Stomach smooth muscle (tissue), 2 donors: Measurements from ENCODE around the gene MARK3.
A peak's percentile ranks its signal among the peaks of the same experiment; 100 is the strongest.

Experiments used
- H3K27ac ChIP-seq: one replicate; pipeline ENCODE4 v1.7.0; 2013; ENCODE audit warnings: mild to moderate bottlenecking, low read length, inconsistent platforms
- H3K27me3 ChIP-seq, 2 donors: one replicate each; pipeline ENCODE4 v1.7.0; 2013; ENCODE audit warnings: low read length in 2 of 2; ENCODE audit not compliant: insufficient read depth in 2 of 2, control insufficient read depth in 1 of 2
- H3K36me3 ChIP-seq, 2 donors: one replicate each; pipeline ENCODE4 v1.7.0; 2013; ENCODE audit warnings: low read length in 2 of 2; ENCODE audit not compliant: control insufficient read depth in 2 of 2, insufficient read depth in 2 of 2
- H3K4me1 ChIP-seq: one replicate; pipeline ENCODE4 v1.7.0; 2013; ENCODE audit warnings: low read length; ENCODE audit not compliant: control insufficient read depth, insufficient read depth
- H3K4me3 ChIP-seq, 2 donors: one replicate each; pipeline ENCODE4 v1.7.0; 2013; ENCODE audit warnings: low read length in 2 of 2
- H3K9ac ChIP-seq, 2 donors: one replicate each; pipeline ENCODE4 v1.7.0; 2013; ENCODE audit warnings: low read length in 2 of 2, mild to moderate bottlenecking in 1 of 2
- H3K9me3 ChIP-seq, 2 donors: one replicate each; pipeline ENCODE4 v1.7.0; 2013; ENCODE audit warnings: low read length in 2 of 2; ENCODE audit not compliant: control insufficient read depth in 2 of 2
- donor health status: healthy.
- donor health status: Pancreatic carcinoma.

The MARK3 gene

DNA sequence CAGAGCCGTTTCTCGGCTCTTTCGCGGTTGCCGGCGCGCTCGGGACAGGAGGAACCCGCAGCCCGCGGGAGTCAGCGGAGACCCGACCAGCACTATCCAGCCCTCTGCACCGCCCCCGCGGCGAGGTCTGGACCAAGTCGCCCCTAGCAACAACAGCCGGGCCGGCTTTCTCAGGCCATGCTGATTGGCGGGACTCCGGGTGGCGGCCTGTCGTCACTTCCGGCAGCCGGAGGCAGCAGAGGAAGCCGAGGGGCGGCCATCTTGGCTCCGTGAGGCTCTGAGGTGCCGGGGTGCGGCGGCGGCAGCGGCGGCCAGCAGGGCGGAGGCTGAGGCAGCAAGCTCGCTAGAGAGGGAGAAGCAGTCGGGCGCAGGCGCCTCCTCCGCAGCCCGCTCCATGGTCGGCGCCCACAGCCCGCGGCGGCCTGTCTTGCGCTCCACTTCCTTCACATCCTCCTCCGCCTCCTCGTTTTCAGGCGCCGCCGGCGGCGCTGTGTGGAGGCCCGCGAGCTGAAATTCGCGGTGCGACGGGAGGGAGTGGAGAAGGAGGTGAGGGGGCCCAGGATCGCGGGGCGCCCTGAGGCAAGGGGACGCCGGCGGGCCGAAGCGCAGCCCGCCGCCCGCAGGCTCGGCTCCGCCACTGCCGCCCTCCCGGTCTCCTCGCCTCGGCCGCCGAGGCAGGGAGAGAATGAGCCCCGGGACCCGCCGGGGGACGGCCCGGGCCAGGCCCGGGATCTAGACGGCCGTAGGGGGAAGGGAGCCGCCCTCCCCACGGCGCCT lies at the start of gene MARK3:
Gene MARK3 (plus strand): TSS at position 264 of the 777 bp plus-strand sequence. CDS start 615 bp downstream, outside the sequence.
- H3K9ac ChIP-seq, result peak within 1 kb of the TSS; percentile 78 to 90
- no peaks in the 10 kb centered on the region for H3K9me3 ChIP-seq
- H3K4me3 ChIP-seq, result peak within 1 kb of the TSS; percentile 81 to 97
- H3K27ac ChIP-seq, result peak within 1 kb of the TSS; percentile 90
- peaks cover 25% of the 10 kb centered on the region for H3K4me1 ChIP-seq
- H3K27me3 ChIP-seq, result no peaks in the 10 kb centered on the region
- H3K36me3 ChIP-seq, result no peaks in the 10 kb centered on the region

DNA sequence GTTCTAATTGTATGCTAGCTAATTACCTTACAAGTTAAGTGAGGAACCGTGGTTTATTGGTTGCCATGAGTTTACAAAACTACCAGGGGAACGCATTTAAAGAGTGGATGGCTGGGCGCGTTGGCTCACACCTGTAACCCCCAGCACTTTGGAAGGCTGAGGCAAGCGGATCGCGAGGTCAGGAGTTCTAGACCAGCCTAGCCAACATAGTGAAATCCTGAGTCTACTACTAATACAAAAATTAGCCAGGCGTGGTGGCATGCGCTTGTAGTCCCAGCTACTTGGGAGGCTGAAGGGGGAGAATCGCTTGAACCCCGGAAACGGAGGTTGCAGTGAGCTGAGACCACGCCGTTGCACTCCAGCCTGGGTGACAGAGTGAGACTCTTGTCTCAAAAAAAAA lies 49.0 kb upstream of the MARK3 start:
- peak overlapping the region in 1 of 2 donors; percentile 96 for H3K4me3 ChIP-seq
- H3K36me3 ChIP-seq, result peaks cover 55 to 59% of the 10 kb centered on the region in 2 donors
- peak overlapping the region in 1 of 2 donors; percentile 79 for H3K9ac ChIP-seq

DNA sequence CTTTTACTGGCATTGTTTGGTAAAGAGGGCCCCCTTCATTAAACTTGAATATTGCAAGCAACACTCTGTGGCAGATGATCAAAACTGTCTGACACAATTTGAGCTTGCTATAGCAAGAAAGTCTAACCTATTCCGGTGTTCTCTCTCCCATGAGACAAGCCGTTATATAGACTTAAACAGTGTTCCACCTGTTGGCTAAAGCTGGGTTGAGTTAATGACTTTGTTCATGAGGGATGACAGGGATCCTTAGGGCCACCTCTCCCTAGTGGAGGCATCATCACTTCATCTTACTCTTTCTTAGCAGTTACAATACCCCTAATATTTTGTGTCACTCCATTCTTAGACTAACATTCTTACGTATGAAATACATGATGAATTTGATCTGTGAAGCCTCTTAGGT lies 47.4 kb upstream of the MARK3 start:
- Histone ChIP-seq H3K27me3 (no peaks in the 10 kb centered on the region), H3K4me1 (peaks cover 11% of the 10 kb centered on the region), H3K4me3 (no peak overlapping the region), H3K36me3 (peaks cover 64 to 74% of the 10 kb centered on the region in 2 donors), H3K9ac (no peak overlapping the region), H3K9me3 (no peaks in the 10 kb centered on the region), H3K27ac (no peak overlapping the region)

More for the DNA sequence above, 49.0 kb upstream of the MARK3 start:
- Histone ChIP-seq H3K4me1 (peaks cover 11% of the 10 kb centered on the region), H3K9me3 (no peaks in the 10 kb centered on the region), H3K27ac (no peak overlapping the region), H3K27me3 (no peaks in the 10 kb centered on the region)

DNA sequence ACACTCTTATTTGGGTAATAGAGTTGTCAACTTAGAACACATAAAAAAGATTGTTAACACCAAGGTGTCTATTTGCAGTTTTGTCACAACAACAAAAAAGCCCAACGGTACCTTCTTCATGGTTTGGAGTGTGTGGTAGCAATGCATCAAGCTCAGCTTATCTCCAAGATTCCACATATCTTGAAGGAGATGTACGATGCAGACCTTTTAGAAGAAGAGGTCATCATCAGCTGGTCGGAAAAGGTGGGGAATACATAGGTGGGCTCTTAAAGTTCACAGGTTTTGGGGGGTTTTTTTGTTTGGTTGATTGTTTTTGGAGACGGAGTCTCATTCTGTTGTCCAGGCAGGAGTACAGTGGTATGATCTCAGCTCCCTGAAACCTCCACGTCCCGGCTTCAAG lies 45.7 kb upstream of the MARK3 start:
- Histone ChIP-seq H3K4me3 (no peak overlapping the region), H3K27ac (no peak overlapping the region), H3K9me3 (no peaks in the 10 kb centered on the region), H3K4me1 (peaks cover 11% of the 10 kb centered on the region), H3K27me3 (no peaks in the 10 kb centered on the region), H3K36me3 (peaks cover 77 to 90% of the 10 kb centered on the region in 2 donors), H3K9ac (no peak overlapping the region)

DNA sequence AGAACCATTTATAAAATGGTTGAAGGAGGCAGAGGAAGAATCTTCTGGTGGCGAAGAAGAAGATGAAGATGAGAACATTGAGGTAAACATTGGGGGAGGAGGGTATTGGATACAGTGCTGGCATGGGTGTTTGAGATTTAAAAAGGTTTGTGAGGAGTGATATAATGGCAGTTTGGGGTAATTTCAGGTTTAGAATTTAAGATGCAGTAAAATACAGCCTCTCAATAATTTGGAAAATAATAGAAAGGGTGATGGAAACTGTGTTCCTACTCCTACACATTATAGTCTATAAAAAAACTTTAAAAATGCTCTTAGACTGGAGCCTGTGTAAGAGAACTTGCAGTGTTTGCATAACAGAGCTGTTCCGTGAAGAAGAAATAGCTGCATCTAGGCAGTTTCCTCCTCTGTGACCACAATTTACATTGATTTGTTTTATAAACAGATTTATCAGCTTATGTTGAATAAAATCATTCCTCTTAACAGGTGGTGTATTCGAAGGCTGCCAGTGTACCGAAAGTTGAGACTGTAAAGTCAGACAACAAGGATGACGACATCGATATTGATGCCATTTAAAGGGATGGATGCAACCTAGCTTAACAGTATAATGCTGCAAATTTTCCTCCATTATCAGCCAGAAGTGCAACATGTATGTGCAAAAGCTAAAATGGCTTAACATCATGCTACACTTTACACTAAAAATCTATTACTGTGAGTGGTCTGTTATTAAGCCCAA lies 44.6 kb upstream of the MARK3 start:
- peaks cover 78 to 89% of the 10 kb centered on the region in 2 donors for H3K36me3 ChIP-seq
- H3K27ac ChIP-seq, result no peak overlapping the region
- H3K4me1 ChIP-seq, result peaks cover 7% of the 10 kb centered on the region
- no peak overlapping the region for H3K9ac ChIP-seq
- H3K27me3 ChIP-seq, result no peaks in the 10 kb centered on the region
- H3K9me3 ChIP-seq, result no peaks in the 10 kb centered on the region
- H3K4me3 ChIP-seq, result no peak overlapping the region

DNA sequence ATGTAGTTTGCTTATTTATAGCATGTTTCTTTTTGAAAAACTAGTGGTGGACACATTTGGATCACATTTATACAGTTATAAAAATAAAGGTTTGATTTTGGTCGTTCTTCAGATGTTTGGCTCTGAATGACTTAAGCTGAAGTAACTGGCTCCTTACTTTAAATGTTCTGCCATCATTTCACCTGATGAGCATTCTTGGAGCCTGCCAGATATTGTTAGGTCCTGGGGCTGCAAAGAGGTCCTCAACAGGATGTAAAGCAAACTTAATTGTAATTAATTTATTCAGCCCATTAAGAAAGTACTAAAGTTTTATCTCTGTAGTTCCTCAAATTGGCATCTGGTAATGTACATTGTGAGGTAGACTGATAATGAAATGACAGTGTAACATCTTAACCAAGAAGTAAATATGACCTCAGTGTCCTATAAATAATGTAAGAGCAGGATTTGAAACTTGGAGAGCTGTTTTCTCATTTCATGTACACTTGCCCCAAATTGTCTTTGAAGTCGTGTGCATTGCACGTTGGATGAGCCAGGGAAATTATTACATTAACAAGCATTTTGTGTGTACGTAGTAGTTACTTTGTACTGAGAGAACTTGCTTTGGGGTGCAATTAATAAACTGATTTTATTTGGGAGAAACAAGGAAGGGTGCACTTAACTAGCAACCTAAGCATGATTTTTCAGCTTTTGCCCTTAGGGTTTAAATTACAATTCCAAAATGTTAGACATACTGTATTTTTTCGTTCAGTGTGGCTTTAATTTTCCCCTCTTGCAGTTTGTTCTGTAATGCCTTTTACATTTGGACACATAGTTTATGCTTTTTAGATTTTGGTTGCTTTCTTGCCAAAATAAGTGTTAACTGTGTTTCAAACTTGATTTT lies 43.7 kb upstream of the MARK3 start:
- no peak overlapping the region for H3K27ac ChIP-seq
- H3K9me3 ChIP-seq, result no peaks in the 10 kb centered on the region
- H3K27me3 ChIP-seq, result no peaks in the 10 kb centered on the region
- H3K9ac ChIP-seq, result no peak overlapping the region
- H3K36me3 ChIP-seq, result peaks cover 69 to 80% of the 10 kb centered on the region in 2 donors
- H3K4me3 ChIP-seq, result no peak overlapping the region
- H3K4me1 ChIP-seq, result no peaks in the 10 kb centered on the region

DNA sequence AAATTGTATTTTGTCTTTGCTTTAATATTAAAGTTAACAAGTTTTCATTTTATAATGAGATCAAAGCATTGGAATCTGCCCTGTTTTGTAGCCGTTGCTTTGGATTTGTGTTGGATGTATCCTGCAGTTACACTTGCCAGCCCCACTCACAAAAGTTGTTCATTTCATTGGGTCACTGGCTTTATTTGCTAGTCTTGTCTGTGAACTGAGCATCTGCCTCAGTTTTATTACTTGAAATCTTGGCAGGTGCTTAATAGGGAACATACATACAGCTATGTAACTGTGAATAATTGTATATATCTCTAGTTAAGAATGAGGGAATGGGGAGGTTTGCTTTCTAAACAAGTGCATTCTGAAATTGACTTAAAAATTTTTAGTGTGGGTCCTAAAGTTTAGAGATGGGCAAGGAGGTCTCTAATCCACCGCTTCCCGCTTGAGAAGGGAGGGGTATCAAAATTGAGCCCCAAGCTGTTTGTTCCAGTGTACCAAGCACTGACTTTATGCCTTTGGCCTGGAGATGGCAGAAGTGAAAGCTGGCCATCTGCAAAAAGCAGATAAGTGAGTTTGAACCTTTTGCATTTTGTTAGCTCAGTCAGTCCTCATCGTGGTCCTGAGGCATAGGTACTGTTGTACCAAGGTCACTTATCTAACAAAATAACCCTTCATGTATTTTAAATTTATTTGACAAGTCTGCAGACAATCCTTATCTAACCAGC lies 41.9 kb upstream of the MARK3 start:
- no peaks in the 10 kb centered on the region for H3K9me3 ChIP-seq
- no peak overlapping the region for H3K9ac ChIP-seq
- no peak overlapping the region for H3K4me3 ChIP-seq
- H3K36me3 ChIP-seq, result peaks cover 51 to 62% of the 10 kb centered on the region in 2 donors
- H3K27ac ChIP-seq, result no peak overlapping the region
- H3K4me1 ChIP-seq, result no peaks in the 10 kb centered on the region
- no peaks in the 10 kb centered on the region for H3K27me3 ChIP-seq

DNA sequence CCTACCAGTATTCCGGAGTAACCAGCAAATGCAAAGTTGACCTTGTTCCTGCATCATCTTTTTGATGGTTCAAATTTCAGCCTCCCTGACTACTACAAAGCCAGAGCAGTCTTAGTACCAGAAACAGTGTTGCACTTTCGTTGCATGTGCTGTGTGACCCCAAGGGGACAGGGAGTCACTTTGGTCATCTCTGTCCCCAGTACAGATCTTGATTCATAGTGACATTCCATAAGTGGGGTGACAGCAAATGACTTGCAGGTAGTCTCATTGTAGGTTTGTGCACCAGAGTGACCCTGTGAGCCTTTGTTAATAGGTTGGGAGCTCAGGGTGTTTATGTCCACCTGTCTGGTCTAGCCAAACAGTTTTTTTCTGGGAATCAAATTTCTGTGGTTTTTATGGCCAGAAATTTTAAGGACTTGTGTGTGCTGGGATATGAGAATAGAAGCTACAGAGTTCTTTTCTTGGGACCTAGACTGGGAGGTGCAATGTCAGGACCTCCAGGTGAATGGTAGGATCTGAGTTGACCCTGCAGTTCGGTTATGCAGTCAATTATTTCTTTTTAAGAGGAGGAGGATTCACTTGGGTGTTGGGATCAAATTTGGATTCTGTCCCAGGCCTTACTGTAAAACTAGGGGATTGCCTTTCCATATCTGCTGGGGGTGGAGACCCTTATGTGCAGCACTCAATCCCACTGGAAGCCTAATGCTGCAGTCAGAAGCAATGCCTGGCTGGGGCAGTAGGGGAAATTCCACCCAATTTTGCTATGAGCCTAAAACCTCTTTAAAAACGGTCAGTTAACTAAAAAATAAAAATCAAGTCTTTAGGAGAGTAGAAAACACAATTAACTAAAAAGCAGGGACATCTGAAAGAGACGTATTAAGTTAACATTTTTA lies 41.1 kb upstream of the MARK3 start:
- no peak overlapping the region for H3K27ac ChIP-seq
- H3K9me3 ChIP-seq, result no peaks in the 10 kb centered on the region
- peaks cover 43 to 54% of the 10 kb centered on the region in 2 donors for H3K36me3 ChIP-seq
- no peak overlapping the region for H3K4me3 ChIP-seq
- no peaks in the 10 kb centered on the region for H3K4me1 ChIP-seq
- no peaks in the 10 kb centered on the region for H3K27me3 ChIP-seq
- H3K9ac ChIP-seq, result no peak overlapping the region

DNA sequence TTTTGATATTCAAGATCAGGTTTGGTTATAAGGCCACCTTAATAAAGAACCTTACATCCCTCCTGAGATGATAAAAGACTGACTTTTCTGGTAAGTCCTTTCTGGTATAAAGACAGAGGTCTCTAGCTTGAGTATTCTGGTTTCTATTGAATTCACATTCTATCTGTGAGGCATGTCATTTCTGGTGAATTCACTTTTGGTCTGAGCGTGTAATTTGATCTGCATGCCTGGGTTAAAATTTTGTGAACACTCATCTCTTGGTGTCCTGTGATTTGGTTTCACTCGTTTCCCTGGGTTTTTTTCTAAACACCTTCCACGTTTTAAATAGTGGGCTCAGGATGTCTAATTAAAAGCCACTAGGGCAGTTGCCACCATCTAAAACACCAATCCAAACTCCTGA lies 38.9 kb upstream of the MARK3 start:
- Histone ChIP-seq H3K27ac (no peak overlapping the region), H3K36me3 (peaks cover 23 to 32% of the 10 kb centered on the region in 2 donors), H3K9ac (no peak overlapping the region), H3K9me3 (no peaks in the 10 kb centered on the region), H3K27me3 (no peaks in the 10 kb centered on the region), H3K4me1 (no peaks in the 10 kb centered on the region), H3K4me3 (no peak overlapping the region)
